Measurements from ENCODE around the gene MUC22. TPM values are rescaled to one million over a fixed set of nuclear protein-coding genes. Genes with fewer than 3 reads are reported as not detected.

MUC22 gene
- total RNA-seq, 1 experiment from 2014 or later: not detected

DNA sequence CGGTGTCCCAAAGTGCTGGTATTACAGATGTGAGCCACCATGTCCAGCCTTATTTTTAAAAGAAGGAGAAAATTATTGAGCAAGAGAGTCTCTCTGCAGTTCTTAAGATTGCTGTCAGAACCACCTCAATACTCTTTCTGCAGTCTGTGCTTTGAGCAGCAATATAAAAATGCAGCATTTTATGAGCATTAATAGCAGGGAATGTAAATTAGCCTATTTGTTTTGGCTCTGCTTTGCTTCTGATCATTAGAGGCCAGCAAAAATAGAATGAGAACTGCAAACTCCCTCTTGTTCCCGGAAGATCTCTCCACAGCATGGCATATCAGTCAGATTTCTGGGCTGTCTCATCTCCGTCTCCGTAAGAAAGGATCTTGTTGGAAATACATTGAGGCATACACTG, 66.3 kb downstream of the MUC22 start:
- DNase-seq (ENCODE audit: low read depth): no peak

GRCh38 chr6:31079656-31080261, 69.5 kb downstream of the MUC22 start:
- peak; percentile 76 for DNase-seq (ENCODE audit: low read depth)

DNA sequence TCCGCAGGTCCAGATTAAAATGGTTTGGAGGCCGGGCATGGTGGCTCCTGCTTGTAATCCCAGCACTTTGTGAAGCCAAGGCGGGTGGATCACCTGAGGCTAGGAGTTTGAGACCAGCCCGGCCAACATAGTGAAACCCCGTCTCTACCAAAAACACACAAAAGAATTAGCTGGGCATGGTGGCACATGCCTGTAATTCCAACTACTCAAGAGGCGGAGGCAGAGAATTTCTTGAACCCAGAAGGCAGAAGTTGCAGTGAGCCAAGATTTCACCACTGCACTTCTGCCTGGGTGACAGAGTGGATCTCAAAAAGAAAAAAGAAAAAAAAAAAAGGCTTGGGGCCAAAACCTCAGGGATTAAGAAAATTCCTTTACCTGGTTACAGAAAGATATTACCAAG, 71.6 kb downstream of the MUC22 start:
- no peak for DNase-seq (ENCODE audit: low read depth)

DNA sequence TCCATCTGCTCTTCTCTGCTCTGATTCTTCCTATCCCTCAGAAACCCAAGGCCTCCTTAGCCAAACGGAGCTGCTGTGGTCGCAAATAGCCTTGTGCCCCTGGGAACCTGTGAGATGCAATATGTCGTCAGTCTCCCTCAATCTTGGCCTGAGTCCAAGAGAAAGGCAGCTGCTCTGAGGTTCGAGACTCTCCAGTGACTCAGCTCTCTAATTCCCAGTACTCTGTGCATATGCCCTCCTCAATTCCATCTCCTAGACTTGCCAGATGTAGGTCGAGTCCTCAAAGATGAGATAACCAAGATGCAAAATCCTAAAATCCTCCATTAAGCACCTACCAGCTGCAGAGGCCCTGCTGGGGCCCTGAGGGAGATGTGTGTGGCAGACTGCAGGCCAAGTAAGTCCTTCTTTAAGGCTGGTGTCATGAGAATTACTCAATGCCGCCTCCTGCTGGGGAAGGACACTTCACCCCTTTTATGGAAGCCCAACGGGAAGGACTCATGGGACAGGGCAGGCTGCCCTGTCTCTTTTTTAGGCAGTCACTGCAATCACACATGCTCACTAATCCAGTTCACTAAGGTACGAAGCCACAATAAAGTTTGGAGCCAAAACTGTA, 73.6 kb downstream of the MUC22 start:
- DNase-seq (ENCODE audit: low read depth): peak; percentile 76

Other genes with a start within 250 kb of the MUC22 start
- 33.9 and 73.5 TPM in 2 replicates for gene DDR1, start 126.0 kb upstream of the MUC22 start, total RNA-seq (2014; rRNA removed; shearing (Covaris generic))
- 11.4 and 17.7 TPM in 2 replicates for gene GTF2H4, start 102.3 kb upstream of the MUC22 start, total RNA-seq (2014; rRNA removed; shearing (Covaris generic))
- gene VARS2, start 96.2 kb upstream of the MUC22 start, total RNA-seq (2014; rRNA removed; shearing (Covaris generic)): 7.4 and 10.1 TPM in 2 replicates
- gene SFTA2, start 78.3 kb upstream of the MUC22 start, total RNA-seq (2014; rRNA removed; shearing (Covaris generic)): not detected in 2 replicates
- gene MUCL3, start 69.5 kb upstream of the MUC22 start, total RNA-seq (2014; rRNA removed; shearing (Covaris generic)): not detected in 2 replicates
- not detected in 2 replicates for gene MUC21, start 26.8 kb upstream of the MUC22 start, total RNA-seq (2014; rRNA removed; shearing (Covaris generic))
- not detected in 2 replicates for gene C6orf15, start 102.1 kb downstream of the MUC22 start, total RNA-seq (2014; rRNA removed; shearing (Covaris generic))
- gene PSORS1C1, start 104.3 kb downstream of the MUC22 start, total RNA-seq (2014; rRNA removed; shearing (Covaris generic)): 0.15 and 8.3 TPM in 2 replicates
- gene CDSN, start 110.0 kb downstream of the MUC22 start, total RNA-seq (2014; rRNA removed; shearing (Covaris generic)): not detected in 2 replicates
- gene PSORS1C2, start 128.6 kb downstream of the MUC22 start, total RNA-seq (2014; rRNA removed; shearing (Covaris generic)): not detected in 2 replicates
- 25.5 and 25.9 TPM in 2 replicates for gene CCHCR1, start 147.3 kb downstream of the MUC22 start, total RNA-seq (2014; rRNA removed; shearing (Covaris generic))
- 84.1 and 130 TPM in 2 replicates for gene TCF19, start 148.1 kb downstream of the MUC22 start, total RNA-seq (2014; rRNA removed; shearing (Covaris generic))
- 0.39 TPM in 1 of 2 replicates, not detected in the other for gene POU5F1, start 160.2 kb downstream of the MUC22 start, total RNA-seq (2014; rRNA removed; shearing (Covaris generic))